ENCODE results near the gene LRPAP1. TPM values are rescaled to one million over a fixed set of nuclear protein-coding genes. Genes with fewer than 3 reads are reported as not detected.

LRPAP1 gene
- total RNA-seq, 1 donor from 2014 or later: 68.5 TPM

DNA sequence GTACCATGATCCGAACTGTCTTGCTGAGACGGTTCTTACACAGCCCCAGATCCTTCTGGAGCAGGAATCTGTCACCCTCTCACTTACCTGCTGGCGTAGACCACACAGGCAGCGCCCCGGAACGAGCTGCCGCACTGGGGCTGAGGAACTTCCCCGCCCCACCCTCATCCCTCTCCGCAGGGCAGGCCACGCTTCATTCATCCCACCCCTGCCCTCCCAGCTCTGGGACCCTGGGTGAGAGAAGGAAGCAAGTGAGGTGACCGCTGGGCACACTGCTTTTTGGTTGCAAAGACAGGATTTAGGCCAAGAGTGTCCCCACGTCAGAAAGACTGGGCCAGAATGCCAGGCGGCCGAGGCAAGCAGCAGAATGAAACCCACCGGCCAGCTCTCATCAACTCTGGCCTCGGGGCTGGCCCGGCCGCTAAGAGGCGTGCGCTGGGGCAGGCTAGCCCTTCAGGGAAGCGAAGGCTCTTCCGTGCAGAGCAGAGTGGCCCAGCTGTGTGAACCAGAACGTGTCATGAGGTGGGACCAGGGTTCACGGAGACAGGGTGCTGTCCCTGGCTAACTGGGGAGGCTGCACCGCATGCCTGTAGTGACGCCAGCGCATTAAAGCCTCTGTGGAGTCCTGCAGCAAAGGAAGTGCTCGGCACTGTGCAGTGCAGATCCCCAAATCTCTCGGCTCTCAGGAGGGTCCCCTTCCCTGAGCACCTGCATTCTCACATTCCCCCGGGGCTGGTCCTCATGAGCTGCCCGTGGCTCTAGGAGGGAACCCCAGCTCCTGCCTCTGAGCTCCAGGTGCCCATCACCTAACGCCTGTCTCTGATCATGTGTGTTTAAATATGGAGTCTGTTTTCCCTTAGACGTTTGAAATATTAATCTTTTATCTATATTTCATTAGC lies 6.4 kb downstream of the LRPAP1 start:
- no peak for DNase-seq
- Mint-ChIP-seq H3K4me3 (ENCODE audit: unreplicated experiment) (no peak overlapping the region), H3K27me3 (ENCODE audit: unreplicated experiment) (peaks cover 4% of the 10 kb centered on the region), H3K4me1 (ENCODE audit: low read depth, unreplicated experiment) (peaks cover 26% of the 10 kb centered on the region), H3K27ac (ENCODE audit: unreplicated experiment) (no peak overlapping the region), H3K9me3 (ENCODE audit: unreplicated experiment) (peaks cover 1% of the 10 kb centered on the region), H3K36me3 (ENCODE audit: unreplicated experiment) (no peaks in the 10 kb centered on the region)
- TF ChIP-seq, protein P1, sequence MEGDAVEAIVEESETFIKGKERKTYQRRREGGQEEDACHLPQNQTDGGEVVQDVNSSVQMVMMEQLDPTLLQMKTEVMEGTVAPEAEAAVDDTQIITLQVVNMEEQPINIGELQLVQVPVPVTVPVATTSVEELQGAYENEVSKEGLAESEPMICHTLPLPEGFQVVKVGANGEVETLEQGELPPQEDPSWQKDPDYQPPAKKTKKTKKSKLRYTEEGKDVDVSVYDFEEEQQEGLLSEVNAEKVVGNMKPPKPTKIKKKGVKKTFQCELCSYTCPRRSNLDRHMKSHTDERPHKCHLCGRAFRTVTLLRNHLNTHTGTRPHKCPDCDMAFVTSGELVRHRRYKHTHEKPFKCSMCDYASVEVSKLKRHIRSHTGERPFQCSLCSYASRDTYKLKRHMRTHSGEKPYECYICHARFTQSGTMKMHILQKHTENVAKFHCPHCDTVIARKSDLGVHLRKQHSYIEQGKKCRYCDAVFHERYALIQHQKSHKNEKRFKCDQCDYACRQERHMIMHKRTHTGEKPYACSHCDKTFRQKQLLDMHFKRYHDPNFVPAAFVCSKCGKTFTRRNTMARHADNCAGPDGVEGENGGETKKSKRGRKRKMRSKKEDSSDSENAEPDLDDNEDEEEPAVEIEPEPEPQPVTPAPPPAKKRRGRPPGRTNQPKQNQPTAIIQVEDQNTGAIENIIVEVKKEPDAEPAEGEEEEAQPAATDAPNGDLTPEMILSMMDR (IDR thresholded peaks at IDR 0.05; ENCODE audit: partially characterized antibody, unreplicated experiment): no peak

DNA sequence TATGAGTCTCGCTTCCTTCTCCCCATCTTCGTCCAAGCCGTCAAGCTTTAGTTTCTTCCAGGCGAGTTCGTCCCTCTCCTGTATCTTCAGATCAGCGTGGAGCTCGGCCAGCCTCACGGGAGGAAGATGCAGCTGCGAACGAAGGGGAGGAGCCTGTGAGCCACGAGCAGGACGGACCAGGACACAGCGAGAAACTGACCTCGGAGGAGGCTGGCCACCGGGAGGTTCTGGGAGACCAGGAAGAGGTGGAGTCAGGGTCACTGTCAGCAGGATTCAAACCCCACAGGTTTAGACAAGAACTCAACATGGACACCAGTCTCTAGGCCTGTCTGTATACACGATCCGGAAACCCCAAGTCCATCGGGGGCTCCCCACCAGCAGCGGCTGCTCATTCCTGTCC lies 7.3 kb downstream of the LRPAP1 start:
- Mint-ChIP-seq H3K4me1 (ENCODE audit: low read depth, unreplicated experiment) (peaks cover 24% of the 10 kb centered on the region), H3K36me3 (ENCODE audit: unreplicated experiment) (no peaks in the 10 kb centered on the region), H3K4me3 (ENCODE audit: unreplicated experiment) (no peak overlapping the region), H3K27ac (ENCODE audit: unreplicated experiment) (no peak overlapping the region), H3K27me3 (ENCODE audit: unreplicated experiment) (peaks cover 4% of the 10 kb centered on the region), H3K9me3 (ENCODE audit: unreplicated experiment) (peaks cover under 1% of the 10 kb centered on the region)
- no peak for DNase-seq
- TF ChIP-seq, protein P1 (IDR thresholded peaks at IDR 0.05; ENCODE audit: partially characterized antibody, unreplicated experiment): no peak

DNA sequence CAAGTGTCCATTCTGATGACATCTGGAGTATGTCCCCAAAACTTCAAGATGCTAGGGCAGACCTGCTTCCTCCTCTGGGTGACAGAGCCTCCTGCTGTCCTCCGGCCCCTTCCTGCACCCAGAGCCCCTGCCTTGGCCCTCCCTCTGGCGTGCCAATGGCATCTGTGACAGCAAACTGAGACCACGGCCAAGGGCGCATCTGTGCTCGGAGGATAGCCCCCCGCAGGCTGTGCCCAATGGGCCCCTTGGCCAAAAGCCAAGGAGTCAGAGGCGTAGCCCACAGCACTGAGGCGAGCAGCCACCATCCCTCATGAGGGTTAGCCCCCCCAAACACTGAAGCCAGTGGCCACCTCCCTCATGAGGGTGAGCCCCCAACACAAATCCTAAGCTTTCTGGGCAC lies 7.9 kb downstream of the LRPAP1 start:
- DNase-seq: no peak
- no peaks in the 10 kb centered on the region for H3K36me3 Mint-ChIP-seq (ENCODE audit: unreplicated experiment)
- H3K9me3 Mint-ChIP-seq (ENCODE audit: unreplicated experiment): no peaks in the 10 kb centered on the region
- peaks cover 18% of the 10 kb centered on the region for H3K4me1 Mint-ChIP-seq (ENCODE audit: low read depth, unreplicated experiment)
- no peak overlapping the region for H3K27ac Mint-ChIP-seq (ENCODE audit: unreplicated experiment)
- TF ChIP-seq, protein P1 (IDR thresholded peaks at IDR 0.05; ENCODE audit: partially characterized antibody, unreplicated experiment): no peak
- H3K4me3 Mint-ChIP-seq (ENCODE audit: unreplicated experiment): no peak overlapping the region
- H3K27me3 Mint-ChIP-seq (ENCODE audit: unreplicated experiment): peaks cover 4% of the 10 kb centered on the region

DNA sequence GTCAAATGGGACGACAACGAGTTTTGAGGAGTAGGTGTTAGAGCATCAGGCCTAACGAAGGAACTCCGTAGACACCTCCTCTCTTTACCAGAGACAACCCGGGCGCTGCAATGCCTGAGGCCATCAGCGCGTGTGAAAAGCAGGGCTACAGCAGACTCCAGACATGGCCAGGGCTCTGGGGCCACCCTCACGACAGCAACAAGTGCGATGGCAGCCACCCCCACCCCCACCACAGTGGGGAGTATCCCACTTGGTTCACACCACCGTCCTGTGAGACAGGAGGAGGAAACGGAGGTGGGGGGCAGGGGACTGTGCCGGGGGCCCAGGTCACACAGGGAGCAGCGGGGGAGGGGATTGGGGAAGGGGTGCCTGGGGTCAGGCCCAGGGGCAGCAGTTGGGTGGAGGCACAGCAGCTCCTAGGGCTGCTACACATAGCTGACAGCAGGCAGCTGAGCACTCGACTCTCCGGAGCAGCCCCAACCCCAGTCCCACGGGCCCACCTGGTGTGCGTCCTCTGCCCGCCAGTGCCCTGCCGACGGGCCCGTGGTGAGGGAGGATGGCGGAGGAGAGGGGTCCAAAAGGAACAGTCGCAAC lies 8.5 kb downstream of the LRPAP1 start:
- TF ChIP-seq, protein P1 (IDR thresholded peaks at IDR 0.05; ENCODE audit: partially characterized antibody, unreplicated experiment): no peak
- Mint-ChIP-seq H3K4me3 (ENCODE audit: unreplicated experiment) (no peak overlapping the region), H3K9me3 (ENCODE audit: unreplicated experiment) (no peaks in the 10 kb centered on the region), H3K27me3 (ENCODE audit: unreplicated experiment) (peaks cover 4% of the 10 kb centered on the region), H3K27ac (ENCODE audit: unreplicated experiment) (no peak overlapping the region), H3K36me3 (ENCODE audit: unreplicated experiment) (no peaks in the 10 kb centered on the region), H3K4me1 (ENCODE audit: low read depth, unreplicated experiment) (peaks cover 16% of the 10 kb centered on the region)
- DNase-seq: no peak

DNA sequence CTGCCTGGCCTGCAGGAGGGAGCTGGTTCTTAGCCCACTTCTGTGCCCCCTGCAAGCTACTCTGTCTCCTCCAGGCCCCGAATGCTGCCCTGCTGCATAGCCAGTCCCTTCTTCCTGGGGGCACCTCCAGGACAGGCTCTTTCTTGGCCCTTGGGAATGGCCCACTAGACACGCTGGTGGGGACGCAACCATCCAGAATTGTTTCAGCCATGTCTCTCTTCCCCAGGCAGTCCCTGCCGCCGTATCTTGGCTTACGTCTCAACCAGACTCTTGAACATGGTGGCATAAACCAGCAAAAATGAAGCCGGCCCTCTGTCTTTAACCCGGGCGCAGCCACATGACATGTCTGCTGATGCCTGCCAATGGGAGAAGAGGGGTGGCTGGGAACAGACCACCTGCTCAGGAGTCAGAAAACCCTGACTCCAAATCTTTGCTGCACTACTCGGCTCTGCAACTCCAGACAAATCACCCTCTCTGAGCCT lies 9.0 kb downstream of the LRPAP1 start:
- no peak overlapping the region for H3K4me3 Mint-ChIP-seq (ENCODE audit: unreplicated experiment)
- DNase-seq: no peak
- no peaks in the 10 kb centered on the region for H3K36me3 Mint-ChIP-seq (ENCODE audit: unreplicated experiment)
- no peaks in the 10 kb centered on the region for H3K9me3 Mint-ChIP-seq (ENCODE audit: unreplicated experiment)
- TF ChIP-seq, protein P1 (IDR thresholded peaks at IDR 0.05; ENCODE audit: partially characterized antibody, unreplicated experiment): no peak
- H3K27me3 Mint-ChIP-seq (ENCODE audit: unreplicated experiment): peaks cover 4% of the 10 kb centered on the region
- H3K4me1 Mint-ChIP-seq (ENCODE audit: low read depth, unreplicated experiment): peaks cover 15% of the 10 kb centered on the region
- no peak overlapping the region for H3K27ac Mint-ChIP-seq (ENCODE audit: unreplicated experiment)

Measured in glutamatergic neuron (in vitro differentiated cells).